ENCODE results near the gene HS3ST1.

HS3ST1 gene

GRCh38 chr4:11344916-11345315 lies 83.8 kb downstream of the HS3ST1 start:
- no peak for DNase-seq
- intact Hi-C loops (cut with DNase I) = no loop called here

DNA sequence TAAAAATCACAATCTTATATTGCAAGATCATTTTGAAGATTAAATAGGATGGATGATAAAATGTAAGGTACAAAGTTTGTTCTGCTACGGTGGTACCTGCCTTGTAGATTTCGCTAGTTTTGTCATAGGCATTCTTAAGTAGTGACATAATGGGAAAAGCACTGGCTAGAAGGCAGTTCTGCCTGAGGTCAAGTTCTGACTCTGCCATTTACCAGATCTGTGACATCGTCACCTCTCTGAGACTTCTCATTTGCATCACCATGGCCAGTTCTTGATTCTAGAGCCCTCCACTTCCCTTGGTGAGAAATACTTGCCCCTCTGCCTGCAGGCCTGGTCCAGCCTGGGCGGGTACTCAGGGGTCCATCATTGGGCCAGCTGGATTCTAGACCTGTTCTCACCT lies 85.2 kb downstream of the HS3ST1 start:
- intact Hi-C loops (cut with DNase I) = no loop called here
- DNase-seq = no peak
